Measurements from ENCODE around the gene SRGAP1.
"Not testable (repeated sequence)": the region's sequence is repeated elsewhere in the genome, so short reads cannot be mapped to it uniquely, and the experiment has no call there.

SRGAP1 gene

GRCh38 chr12:63989301-63989845 lies 144.9 kb downstream of the SRGAP1 start:
- DNase-seq (ENCODE audit: extremely low spot score, insufficient read length, low read depth): no peak
- FAIRE-seq: no peak

GRCh38 chr12:63990828-63991547 lies 146.5 kb downstream of the SRGAP1 start:
- DNase-seq (ENCODE audit: extremely low spot score, insufficient read length, low read depth) (no peak), FAIRE-seq (no peak)

- no peak for DNase-seq (ENCODE audit: extremely low spot score, insufficient read length, low read depth)
- no peak for FAIRE-seq
Observed at GRCh38 chr12:63994704-63995103, 150.2 kb downstream of the SRGAP1 start.

GRCh38 chr12:63995512-63995911 lies 151.0 kb downstream of the SRGAP1 start:
- FAIRE-seq: no peak
- DNase-seq (ENCODE audit: extremely low spot score, insufficient read length, low read depth): no peak

GRCh38 chr12:63996556-63996955 lies 152.1 kb downstream of the SRGAP1 start:
- DNase-seq (ENCODE audit: extremely low spot score, insufficient read length, low read depth) (no peak), FAIRE-seq (no peak)

GRCh38 chr12:63997198-63997597 lies 152.7 kb downstream of the SRGAP1 start:
- DNase-seq (ENCODE audit: extremely low spot score, insufficient read length, low read depth) (no peak), FAIRE-seq (no peak)

- no peak for DNase-seq (ENCODE audit: extremely low spot score, insufficient read length, low read depth)
- FAIRE-seq: no peak
Observed at GRCh38 chr12:63998584-63998983, 154.1 kb downstream of the SRGAP1 start.

- no peak for FAIRE-seq
- DNase-seq (ENCODE audit: extremely low spot score, insufficient read length, low read depth): no peak
Observed at GRCh38 chr12:63999853-64000252, 155.4 kb downstream of the SRGAP1 start.

- FAIRE-seq: no peak
- DNase-seq (ENCODE audit: extremely low spot score, insufficient read length, low read depth): no peak
Observed at GRCh38 chr12:64001439-64001838, 156.9 kb downstream of the SRGAP1 start.

GRCh38 chr12:64004641-64005040 lies 160.1 kb downstream of the SRGAP1 start:
- no peak for DNase-seq (ENCODE audit: extremely low spot score, insufficient read length, low read depth)
- no peak for FAIRE-seq

GRCh38 chr12:64006211-64006825 lies 161.8 kb downstream of the SRGAP1 start:
- FAIRE-seq (no peak), DNase-seq (ENCODE audit: extremely low spot score, insufficient read length, low read depth) (no peak)

- FAIRE-seq (no peak), DNase-seq (ENCODE audit: extremely low spot score, insufficient read length, low read depth) (no peak)
Observed at GRCh38 chr12:64007853-64008252, 163.4 kb downstream of the SRGAP1 start.

GRCh38 chr12:64008596-64008995 lies 164.1 kb downstream of the SRGAP1 start:
- DNase-seq (ENCODE audit: extremely low spot score, insufficient read length, low read depth): no peak
- FAIRE-seq: no peak

- peak; percentile 81 for FAIRE-seq
- DNase-seq (ENCODE audit: extremely low spot score, insufficient read length, low read depth): peak; percentile 1
Observed at GRCh38 chr12:64009321-64010068, 165.0 kb downstream of the SRGAP1 start.

- DNase-seq (ENCODE audit: extremely low spot score, insufficient read length, low read depth) (no peak), FAIRE-seq (no peak)
Observed at GRCh38 chr12:64010069-64010686, 165.7 kb downstream of the SRGAP1 start.

GRCh38 chr12:64016521-64016920 lies 172.0 kb downstream of the SRGAP1 start:
- DNase-seq (ENCODE audit: extremely low spot score, insufficient read length, low read depth): no peak
- FAIRE-seq: no peak

- DNase-seq (ENCODE audit: extremely low spot score, insufficient read length, low read depth): not testable (repeated sequence)
Observed at GRCh38 chr12:64018116-64018515, 173.6 kb downstream of the SRGAP1 start.

GRCh38 chr12:64018524-64018923 lies 174.0 kb downstream of the SRGAP1 start:
- DNase-seq (ENCODE audit: extremely low spot score, insufficient read length, low read depth): no peak
- no peak for FAIRE-seq

More at GRCh38 chr12:64018116-64018515, 173.6 kb downstream of the SRGAP1 start:
- FAIRE-seq: not testable (repeated sequence)

GRCh38 chr12:64019101-64019500 lies 174.6 kb downstream of the SRGAP1 start:
- DNase-seq (ENCODE audit: extremely low spot score, insufficient read length, low read depth) (no peak), FAIRE-seq (no peak)

GRCh38 chr12:64019654-64020053 lies 175.2 kb downstream of the SRGAP1 start:
- DNase-seq (ENCODE audit: extremely low spot score, insufficient read length, low read depth) (no peak), FAIRE-seq (no peak)
